ENCODE measurements around the gene DPP8. TPM values are rescaled to one million over a fixed set of nuclear protein-coding genes. Genes with fewer than 3 reads are reported as not detected.

DPP8 gene
- total and polyA plus RNA-seq, 10 of the 15 experiments (the other 5 are each of a cell fraction or from before 2014, with no cell fraction given), result 12.0 to 30.6 (median 24.3) TPM

DNA sequence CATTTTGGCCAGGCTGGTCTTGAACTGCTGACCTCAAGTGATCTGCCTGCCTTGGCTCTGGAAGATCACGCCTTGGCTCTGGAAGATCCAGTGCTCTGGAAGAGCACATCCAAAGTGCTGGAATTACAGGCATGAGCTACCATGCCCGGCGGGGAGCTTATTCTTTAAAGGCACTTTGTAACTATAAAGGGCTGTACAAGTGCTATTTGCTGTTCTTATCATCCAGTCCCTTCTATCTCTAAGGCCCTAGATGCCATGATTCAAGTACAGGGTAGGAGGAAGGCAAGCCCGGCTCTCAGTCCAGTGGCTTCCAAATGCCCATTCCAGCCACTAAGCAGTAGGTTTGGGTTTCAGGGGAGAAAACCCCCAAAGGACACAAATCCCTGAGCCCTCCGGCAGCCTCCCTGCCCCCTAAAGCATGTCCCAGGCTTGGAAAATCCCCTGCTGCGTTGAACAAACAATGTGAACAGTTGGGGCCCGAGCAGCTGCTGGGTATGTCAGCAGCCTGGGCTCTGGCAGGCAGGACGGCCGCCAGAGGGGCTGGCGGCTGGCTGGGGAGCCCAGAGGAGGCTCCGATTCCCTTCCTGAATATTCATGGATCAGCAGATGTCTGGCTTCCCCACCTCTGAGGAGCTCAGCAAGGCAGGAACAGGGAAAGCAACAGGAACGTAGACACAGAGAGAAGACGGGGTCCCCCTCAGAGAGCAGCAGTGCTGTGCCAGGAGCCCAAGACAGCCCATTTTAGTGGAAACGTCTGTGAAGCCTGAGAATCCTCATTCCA is 102.5 kb downstream of the DPP8 start:
- Histone ChIP-seq H3K9ac (ENCODE audit: control insufficient read depth, insufficient read depth, low read length) (no peak overlapping the region), H3K4me1 (ENCODE audit: control insufficient read depth, insufficient read depth, low read length) (peaks cover 5% of the 10 kb centered on the region), H3K27me3 (replicated peaks in 1 of 2; ENCODE audit: control insufficient read depth in 2 of 2, insufficient read depth in 2 of 2, low read length in 1 of 2) (no peaks in the 10 kb centered on the region), H2AFZ (ENCODE audit: control insufficient read depth, low read depth, low read length) (no peak overlapping the region), H3K4me3 (no peak overlapping the region), H3K9me3 (replicated peaks; ENCODE audit: control insufficient read depth, insufficient read depth, low read length) (no peaks in the 10 kb centered on the region), H3K79me2 (ENCODE audit: control insufficient read depth, insufficient read depth, low read length) (no peaks in the 10 kb centered on the region), H3K4me2 (ENCODE audit: control insufficient read depth, insufficient read depth) (no peak overlapping the region), H3K27ac (ENCODE audit: control insufficient read depth, insufficient read depth) (no peak overlapping the region), H3K36me3 (ENCODE audit: control insufficient read depth in 2 of 2, insufficient read depth in 2 of 2, low read length in 1 of 2) (no peaks in the 10 kb centered on the region), H4K20me1 (ENCODE audit: control insufficient read depth, insufficient read depth) (no peaks in the 10 kb centered on the region)
- in situ Hi-C loops (cut with MboI), result no loop called here
- no TSS peak for BruUV-seq (replicated peaks)
- DNase-seq (ENCODE audit: low read depth, low spot score) (no peak), FAIRE-seq (no peak), ATAC-seq (0 out of 3 replicates have a peak, but pooled peaks have one; percentile 11)
- TF ChIP-seq POLR2AphosphoS5 (IDR thresholded peaks at IDR 0.05; ENCODE audit: low read length) (no peak), CHD4 (IDR thresholded peaks at IDR 0.05) (no peak)
- TF ChIP-seq, protein P1, sequence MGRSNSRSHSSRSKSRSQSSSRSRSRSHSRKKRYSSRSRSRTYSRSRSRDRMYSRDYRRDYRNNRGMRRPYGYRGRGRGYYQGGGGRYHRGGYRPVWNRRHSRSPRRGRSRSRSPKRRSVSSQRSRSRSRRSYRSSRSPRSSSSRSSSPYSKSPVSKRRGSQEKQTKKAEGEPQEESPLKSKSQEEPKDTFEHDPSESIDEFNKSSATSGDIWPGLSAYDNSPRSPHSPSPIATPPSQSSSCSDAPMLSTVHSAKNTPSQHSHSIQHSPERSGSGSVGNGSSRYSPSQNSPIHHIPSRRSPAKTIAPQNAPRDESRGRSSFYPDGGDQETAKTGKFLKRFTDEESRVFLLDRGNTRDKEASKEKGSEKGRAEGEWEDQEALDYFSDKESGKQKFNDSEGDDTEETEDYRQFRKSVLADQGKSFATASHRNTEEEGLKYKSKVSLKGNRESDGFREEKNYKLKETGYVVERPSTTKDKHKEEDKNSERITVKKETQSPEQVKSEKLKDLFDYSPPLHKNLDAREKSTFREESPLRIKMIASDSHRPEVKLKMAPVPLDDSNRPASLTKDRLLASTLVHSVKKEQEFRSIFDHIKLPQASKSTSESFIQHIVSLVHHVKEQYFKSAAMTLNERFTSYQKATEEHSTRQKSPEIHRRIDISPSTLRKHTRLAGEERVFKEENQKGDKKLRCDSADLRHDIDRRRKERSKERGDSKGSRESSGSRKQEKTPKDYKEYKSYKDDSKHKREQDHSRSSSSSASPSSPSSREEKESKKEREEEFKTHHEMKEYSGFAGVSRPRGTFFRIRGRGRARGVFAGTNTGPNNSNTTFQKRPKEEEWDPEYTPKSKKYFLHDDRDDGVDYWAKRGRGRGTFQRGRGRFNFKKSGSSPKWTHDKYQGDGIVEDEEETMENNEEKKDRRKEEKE (IDR thresholded peaks at IDR 0.05), result no peak
- TF ChIP-seq, protein P2, sequence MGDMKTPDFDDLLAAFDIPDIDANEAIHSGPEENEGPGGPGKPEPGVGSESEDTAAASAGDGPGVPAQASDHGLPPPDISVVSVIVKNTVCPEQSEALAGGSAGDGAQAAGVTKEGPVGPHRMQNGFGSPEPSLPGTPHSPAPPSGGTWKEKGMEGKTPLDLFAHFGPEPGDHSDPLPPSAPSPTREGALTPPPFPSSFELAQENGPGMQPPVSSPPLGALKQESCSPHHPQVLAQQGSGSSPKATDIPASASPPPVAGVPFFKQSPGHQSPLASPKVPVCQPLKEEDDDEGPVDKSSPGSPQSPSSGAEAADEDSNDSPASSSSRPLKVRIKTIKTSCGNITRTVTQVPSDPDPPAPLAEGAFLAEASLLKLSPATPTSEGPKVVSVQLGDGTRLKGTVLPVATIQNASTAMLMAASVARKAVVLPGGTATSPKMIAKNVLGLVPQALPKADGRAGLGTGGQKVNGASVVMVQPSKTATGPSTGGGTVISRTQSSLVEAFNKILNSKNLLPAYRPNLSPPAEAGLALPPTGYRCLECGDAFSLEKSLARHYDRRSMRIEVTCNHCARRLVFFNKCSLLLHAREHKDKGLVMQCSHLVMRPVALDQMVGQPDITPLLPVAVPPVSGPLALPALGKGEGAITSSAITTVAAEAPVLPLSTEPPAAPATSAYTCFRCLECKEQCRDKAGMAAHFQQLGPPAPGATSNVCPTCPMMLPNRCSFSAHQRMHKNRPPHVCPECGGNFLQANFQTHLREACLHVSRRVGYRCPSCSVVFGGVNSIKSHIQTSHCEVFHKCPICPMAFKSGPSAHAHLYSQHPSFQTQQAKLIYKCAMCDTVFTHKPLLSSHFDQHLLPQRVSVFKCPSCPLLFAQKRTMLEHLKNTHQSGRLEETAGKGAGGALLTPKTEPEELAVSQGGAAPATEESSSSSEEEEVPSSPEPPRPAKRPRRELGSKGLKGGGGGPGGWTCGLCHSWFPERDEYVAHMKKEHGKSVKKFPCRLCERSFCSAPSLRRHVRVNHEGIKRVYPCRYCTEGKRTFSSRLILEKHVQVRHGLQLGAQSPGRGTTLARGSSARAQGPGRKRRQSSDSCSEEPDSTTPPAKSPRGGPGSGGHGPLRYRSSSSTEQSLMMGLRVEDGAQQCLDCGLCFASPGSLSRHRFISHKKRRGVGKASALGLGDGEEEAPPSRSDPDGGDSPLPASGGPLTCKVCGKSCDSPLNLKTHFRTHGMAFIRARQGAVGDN (IDR thresholded peaks at IDR 0.05), result 0 out of 2 replicates have a peak, but pooled peaks have one; percentile 32
- TF ChIP-seq, protein P3, sequence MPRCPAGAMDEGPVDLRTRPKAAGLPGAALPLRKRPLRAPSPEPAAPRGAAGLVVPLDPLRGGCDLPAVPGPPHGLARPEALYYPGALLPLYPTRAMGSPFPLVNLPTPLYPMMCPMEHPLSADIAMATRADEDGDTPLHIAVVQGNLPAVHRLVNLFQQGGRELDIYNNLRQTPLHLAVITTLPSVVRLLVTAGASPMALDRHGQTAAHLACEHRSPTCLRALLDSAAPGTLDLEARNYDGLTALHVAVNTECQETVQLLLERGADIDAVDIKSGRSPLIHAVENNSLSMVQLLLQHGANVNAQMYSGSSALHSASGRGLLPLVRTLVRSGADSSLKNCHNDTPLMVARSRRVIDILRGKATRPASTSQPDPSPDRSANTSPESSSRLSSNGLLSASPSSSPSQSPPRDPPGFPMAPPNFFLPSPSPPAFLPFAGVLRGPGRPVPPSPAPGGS (IDR thresholded peaks at IDR 0.05; ENCODE audit: borderline replicate concordance, insufficient read depth, low read depth, low read length, poor library complexity, severe bottlenecking), result no peak
- POLR2A ChIA-PET, result no interaction called here
- SMC1A ChIA-PET (ENCODE audit: uncharacterized antibody, unreplicated experiment), result interaction anchor here (0.5 to 1.6 kb wide), 2 partner anchors 15 to 172 kb away, joined by 4 read pairs; no protein-coding TSS in a partner anchor
- CTCF ChIA-PET, result interaction anchor here (1.0 to 2.1 kb wide), 3 partner anchors 9 to 15 kb away, joined by 3 to 8 read pairs (median 3); no protein-coding TSS in a partner anchor
- intact Hi-C loops (cut with micrococcal nuclease; ENCODE audit: unreplicated experiment), result no loop called here
- 30% methylated on average over 14 of the region's 14 CpGs for WGBS (ENCODE audit: insufficient coverage, insufficient replicate concordance, low lambda C conversion rate, missing lambda C conversion rate)
- RAD21 ChIA-PET (ENCODE audit: unreplicated experiment), result no interaction called here
